ENCODE measurements around the gene SLC43A2.

- TF ChIP-seq CTCF (IDR thresholded peaks at IDR 0.05 in 8 of 11, conservative IDR thresholded peaks at IDR 0.05 in 3 of 11): no peak
- no peak for TF ChIP-seq POLR2A (IDR thresholded peaks at IDR 0.05)
Measured at GRCh38 chr17:1612400-1612799, 16.2 kb downstream of the SLC43A2 start.

Measured in spleen (tissue), 7 donors.